HEK293 (cell line): ENCODE results near the gene ATP10A.

ENCODE experiments used
- CTCF ChIA-PET: fragments of 350-600 bp; formaldehyde crosslinking; extraction: SDS; loops from one replicate; lab custom pipeline; 2021; ENCODE audit warnings: antibody characterized with exemption; lab: Yijun Ruan, JAX
- POLR2A ChIA-PET: fragments of 300-600 bp; formaldehyde crosslinking; extraction: SDS; loops from one replicate; lab custom pipeline; 2020; ENCODE audit warnings: antibody characterized with exemption, inconsistent platforms; lab: Yijun Ruan, JAX
- H3K27ac ChIP-seq: fragments of 200-500 bp; sonication (Bioruptor generic); 2 replicates; pipeline ENCODE4 v1.5.1; 2014; ENCODE audit warnings: low read depth, low read length, control low read depth, inconsistent platforms; ENCODE audit errors: extremely low read depth
- H3K36me3 ChIP-seq, 2 experiments: fragments of 200-500 bp in 1 of 2; sonication (Bioruptor generic) in 1 of 2; 1 replicate in 1 of 2; 2 replicates in 1 of 2; pipeline ENCODE4 v1.5.1; 2014 to 2017; ENCODE audit warnings: inconsistent platforms in 2 of 2, low read length in 2 of 2; ENCODE audit not compliant: control insufficient read depth in 2 of 2, insufficient read depth in 1 of 2
- H3K4me1 ChIP-seq: fragments of 200-500 bp; sonication (Bioruptor generic); 2 replicates; pipeline ENCODE4 v1.5.1; 2014; ENCODE audit warnings: mild to moderate bottlenecking, low read length, inconsistent platforms; ENCODE audit not compliant: control insufficient read depth, insufficient read depth
- H3K4me3 ChIP-seq: 2 replicates; pipeline ENCODE4 v1.5.1; 2011; ENCODE audit warnings: low read depth, mild to moderate bottlenecking, control low read depth, low read length, moderate library complexity
- H3K9me3 ChIP-seq: fragments of 200-500 bp; sonication (Bioruptor generic); 2 replicates; pipeline ENCODE4 v1.5.1; 2014; ENCODE audit warnings: low read depth, low read length, inconsistent platforms; ENCODE audit not compliant: control insufficient read depth, insufficient read depth
- GLIS1 ChIP-seq: fragments of 450-650 bp; formaldehyde crosslinking; IDR thresholded peaks from 2 replicates; pipeline ENCODE4 v1.5.1; 2016; ENCODE audit warnings: missing biosample characterization, missing genetic modification characterization
- KLF7 ChIP-seq: fragments of 450-650 bp; formaldehyde crosslinking; IDR thresholded peaks from 2 replicates; pipeline ENCODE4 v1.5.1; 2016; ENCODE audit warnings: missing biosample characterization, missing genetic modification characterization, borderline replicate concordance
- PBX3 ChIP-seq: sonication (generic); formaldehyde crosslinking; IDR thresholded peaks from 2 replicates; pipeline ENCODE4 v1.8.1; 2022; ENCODE audit warnings: mild to moderate bottlenecking, moderate library complexity, missing genetic modification reagents
- PRDM10 ChIP-seq: fragments of 450-650 bp; formaldehyde crosslinking; IDR thresholded peaks from 2 replicates; pipeline ENCODE4 v1.5.1; 2016; ENCODE audit warnings: missing biosample characterization, missing genetic modification characterization
- PRDM6 ChIP-seq: fragments of 450-650 bp; formaldehyde crosslinking; IDR thresholded peaks from 2 replicates; pipeline ENCODE4 v1.5.1; 2017; ENCODE audit warnings: missing biosample characterization, missing genetic modification characterization
- SP2 ChIP-seq: fragments of 450-650 bp; formaldehyde crosslinking; IDR thresholded peaks from 2 replicates; pipeline ENCODE4 v1.5.1; 2016; ENCODE audit warnings: missing biosample characterization, missing genetic modification characterization
- TSHZ1 ChIP-seq: fragments of 450-650 bp; formaldehyde crosslinking; IDR thresholded peaks from 2 replicates; pipeline ENCODE4 v1.5.1; 2016; ENCODE audit warnings: missing biosample characterization, missing genetic modification characterization, borderline replicate concordance
- ZBTB1 ChIP-seq: fragments of 450-650 bp; formaldehyde crosslinking; IDR thresholded peaks from 2 replicates; pipeline ENCODE4 v1.5.1; 2016; ENCODE audit warnings: missing biosample characterization, missing genetic modification characterization
- ZBTB17 ChIP-seq: fragments of 450-650 bp; formaldehyde crosslinking; IDR thresholded peaks from 2 replicates; pipeline ENCODE4 v1.5.1; 2016; ENCODE audit warnings: missing biosample characterization, missing genetic modification characterization
- ZBTB44 ChIP-seq: fragments of 450-650 bp; IDR thresholded peaks from 2 replicates; pipeline ENCODE4 v1.5.1; 2018; ENCODE audit warnings: missing biosample characterization, mild to moderate bottlenecking, missing genetic modification characterization
- ZBTB48 ChIP-seq: fragments of 450-650 bp; formaldehyde crosslinking; IDR thresholded peaks from 2 replicates; pipeline ENCODE4 v1.5.1; 2016; ENCODE audit warnings: missing biosample characterization, missing genetic modification characterization
- ZNF133 ChIP-seq: fragments of 450-650 bp; formaldehyde crosslinking; IDR thresholded peaks from 2 replicates; pipeline ENCODE4 v1.5.1; 2016; ENCODE audit warnings: missing biosample characterization, missing genetic modification characterization
- ZNF341 ChIP-seq: fragments of 450-650 bp; formaldehyde crosslinking; IDR thresholded peaks from 2 replicates; pipeline ENCODE4; 2016; ENCODE audit warnings: low read depth, missing biosample characterization, missing genetic modification characterization
- ZNF677 ChIP-seq: fragments of 450-650 bp; IDR thresholded peaks from 2 replicates; pipeline ENCODE4 v1.5.0; 2018; ENCODE audit warnings: missing biosample characterization, mild to moderate bottlenecking, missing genetic modification characterization, moderate library complexity
- ZNF791 ChIP-seq: fragments of 450-650 bp; formaldehyde crosslinking; IDR thresholded peaks from 2 replicates; pipeline ENCODE4 v1.5.1; 2016; ENCODE audit warnings: missing biosample characterization, missing genetic modification characterization
- ZSCAN5A ChIP-seq: fragments of 450-650 bp; formaldehyde crosslinking; IDR thresholded peaks from 2 replicates; pipeline ENCODE4 v1.5.1; 2016; ENCODE audit warnings: missing biosample characterization, missing genetic modification characterization

Gene ATP10A

GRCh38 chr15:25671132-25671531, 192.0 kb downstream of the ATP10A start (continued):
- TF ChIP-seq ZSCAN5A (tag by site-specific recombination) (no peak), TSHZ1 (tag by site-specific recombination) (no peak)

GRCh38 chr15:25670621-25671020, 192.5 kb downstream of the ATP10A start:
- no peaks in the 10 kb centered on the region for H3K9me3 ChIP-seq
- no peak overlapping the region for H3K4me3 ChIP-seq
- H3K27ac ChIP-seq = no peak overlapping the region
- POLR2A ChIA-PET = no interaction called here
- TF ChIP-seq ZNF133 (tag by site-specific recombination) (no peak), ZNF677 (no peak), ZBTB1 (tag by site-specific recombination) (no peak), ZNF791 (tag by site-specific recombination) (no peak), KLF7 (tag by site-specific recombination) (no peak), PRDM6 (tag by site-specific recombination) (0 out of 2 replicates have a peak, but pooled peaks have one; percentile 19), ZNF341 (tag by site-specific recombination) (no peak)
- TF ChIP-seq, all 188 proteins: peak for 1
- CTCF ChIA-PET = no interaction called here
- Histone ChIP-seq H3K36me3 (no peaks in the 10 kb centered on the region), H3K4me1 (0 out of 2 replicates have a peak, but pooled peaks cover 9% of the 10 kb centered on the region)

GRCh38 chr15:25670025-25670554, 193.0 kb downstream of the ATP10A start:
- ChIA-PET CTCF (interaction anchor here (0.7 kb wide), 1 partner anchor 40 kb away, joined by 3 read pairs; no protein-coding TSS in a partner anchor), POLR2A (no interaction called here)
- Histone ChIP-seq H3K9me3 (no peaks in the 10 kb centered on the region), H3K4me1 (0 out of 2 replicates have a peak, but pooled peaks cover 9% of the 10 kb centered on the region), H3K27ac (0 out of 2 replicates have a peak overlapping the region, but pooled peaks have one; percentile 16), H3K36me3 (no peaks in the 10 kb centered on the region), H3K4me3 (no peak overlapping the region)
- TF ChIP-seq GLIS1 (tag by site-specific recombination) (0 out of 2 replicates have a peak, but pooled peaks have one; percentile 23), ZSCAN5A (tag by site-specific recombination) (no peak), ZBTB48 (tag by site-specific recombination) (peak; percentile 21; the same call in 1 of the 2 replicates), SP2 (no peak), PBX3 (CRISPR knock-in tag) (no peak), PRDM10 (0 out of 2 replicates have a peak, but pooled peaks have one; percentile 41), ZNF791 (tag by site-specific recombination) (no peak), ZBTB17 (tag by site-specific recombination) (peak; percentile 91), ZBTB44 (peak; percentile 92)
